Iris pigment epithelial cell (primary cell): ENCODE data around the gene LOXL3.
"Not testable (repeated sequence)": the region's sequence is repeated elsewhere in the genome, so short reads cannot be mapped to it uniquely, and the experiment has no call there.

Experiments
- DNase-seq: peaks from one replicate; pipeline ENCODE4 v3.0.0-alpha.2; 2011; ENCODE audit warnings: low read depth

Gene LOXL3

GRCh38 chr2:74489906-74490305, 63.8 kb downstream of the LOXL3 start:
- no peak for DNase-seq

- DNase-seq: no peak
These were observed 64.9 kb downstream of the LOXL3 start for GRCh38 chr2:74488643-74489481.

- DNase-seq: no peak
These were observed 67.6 kb downstream of the LOXL3 start for GRCh38 chr2:74486141-74486540.

- DNase-seq: not testable (repeated sequence)
These were observed 70.0 kb downstream of the LOXL3 start for GRCh38 chr2:74483675-74484164.

GRCh38 chr2:74482801-74483674, 70.7 kb downstream of the LOXL3 start, which contains the start of the genes CCDC142 and TTC31:
Gene CCDC142 (minus strand): TSS chr2:74482998. CDS start chr2:74482837, 161 bp downstream.
Gene TTC31 (plus strand): TSS chr2:74483081. CDS start chr2:74483096, 15 bp downstream.
- DNase-seq: peak; percentile 96
